Esophagus squamous epithelium (tissue), 4 donors: ENCODE results near the gene BCL11B.

Source experiments
- CTCF ChIP-seq, 6 experiments: fragments of 450-650 bp in 4 of 6; fragments of 200-600 bp in 2 of 6; sonication (generic) in 2 of 6; IDR thresholded peaks; one replicate each; pipeline ENCODE4 v1.5.1; 2016 to 2019; ENCODE audit warnings: antibody characterized with exemption in 6 of 6, mild to moderate bottlenecking in 4 of 6, moderate library complexity in 4 of 6
- POLR2A ChIP-seq, 4 donors: fragments of 450-650 bp; IDR thresholded peaks; one replicate each; pipeline ENCODE4 v1.6.1; 2017; ENCODE audit warnings: antibody characterized with exemption in 4 of 4, mild to moderate bottlenecking in 4 of 4, moderate library complexity in 3 of 4

GRCh38 chr14:99284254-99285004 lies 12.4 kb upstream of the BCL11B start:
- no peak for TF ChIP-seq CTCF (IDR thresholded peaks at IDR 0.05)
- no peak for TF ChIP-seq POLR2A (IDR thresholded peaks at IDR 0.05)
